Neural progenitor cell (in vitro differentiated cells): ENCODE measurements around the gene TBC1D1.

Experiments used
- CTCF ChIP-seq: fragments of 200-600 bp; sonication (generic); IDR thresholded peaks from 2 replicates; pipeline ENCODE4 v1.5.1; 2017; ENCODE audit warnings: antibody characterized with exemption, mild to moderate bottlenecking
- EZH2 ChIP-seq: fragments of 200-600 bp; sonication (generic); IDR thresholded peaks from 2 replicates; pipeline ENCODE4 v1.6.1; 2017; ENCODE audit warnings: antibody characterized with exemption, mild to moderate bottlenecking, moderate library complexity

GRCh38 chr4:38173935-38174518 is 283.1 kb downstream of the TBC1D1 start:
- TF ChIP-seq CTCF (no peak), EZH2 (no peak)
